HL-60/S4 treated with phorbol 12-myristate 13-acetate at 8.2 ng/mL for 4 days and 3 days (cell line): ENCODE results near the gene CFAP77.
"Not testable (repeated sequence)": the region's sequence is repeated elsewhere in the genome, so short reads cannot be mapped to it uniquely, and the experiment has no call there.

Source experiments
- in situ Hi-C: fragments of 300-500 bp; cut with MboI; formaldehyde crosslinking; loops from 2 replicates; pipeline ENCODE4 v1.15.0; 2022; ENCODE audit warnings: low sequenced_read_pairs

CFAP77 gene

DNA sequence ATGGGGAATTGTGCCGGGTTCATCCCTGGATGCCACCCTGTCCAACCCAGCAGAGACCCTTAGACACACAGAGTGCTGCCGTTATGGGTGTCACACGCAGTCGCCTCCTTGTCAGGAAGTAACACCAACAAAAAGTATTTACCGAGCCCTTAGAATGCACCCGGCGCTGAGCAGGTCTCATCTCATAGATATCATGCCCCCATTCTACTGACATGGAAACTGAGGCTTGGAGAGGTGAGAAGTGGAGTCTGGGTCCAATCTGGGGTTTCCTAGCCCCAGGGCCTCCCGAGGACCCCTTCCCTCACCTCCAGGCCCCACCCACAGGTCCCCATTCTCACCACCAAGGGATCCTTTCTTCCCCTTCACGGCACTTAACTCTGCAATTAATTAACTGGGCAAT, 135.6 kb downstream of the CFAP77 start:
- in situ Hi-C loops, result no loop called here

DNA sequence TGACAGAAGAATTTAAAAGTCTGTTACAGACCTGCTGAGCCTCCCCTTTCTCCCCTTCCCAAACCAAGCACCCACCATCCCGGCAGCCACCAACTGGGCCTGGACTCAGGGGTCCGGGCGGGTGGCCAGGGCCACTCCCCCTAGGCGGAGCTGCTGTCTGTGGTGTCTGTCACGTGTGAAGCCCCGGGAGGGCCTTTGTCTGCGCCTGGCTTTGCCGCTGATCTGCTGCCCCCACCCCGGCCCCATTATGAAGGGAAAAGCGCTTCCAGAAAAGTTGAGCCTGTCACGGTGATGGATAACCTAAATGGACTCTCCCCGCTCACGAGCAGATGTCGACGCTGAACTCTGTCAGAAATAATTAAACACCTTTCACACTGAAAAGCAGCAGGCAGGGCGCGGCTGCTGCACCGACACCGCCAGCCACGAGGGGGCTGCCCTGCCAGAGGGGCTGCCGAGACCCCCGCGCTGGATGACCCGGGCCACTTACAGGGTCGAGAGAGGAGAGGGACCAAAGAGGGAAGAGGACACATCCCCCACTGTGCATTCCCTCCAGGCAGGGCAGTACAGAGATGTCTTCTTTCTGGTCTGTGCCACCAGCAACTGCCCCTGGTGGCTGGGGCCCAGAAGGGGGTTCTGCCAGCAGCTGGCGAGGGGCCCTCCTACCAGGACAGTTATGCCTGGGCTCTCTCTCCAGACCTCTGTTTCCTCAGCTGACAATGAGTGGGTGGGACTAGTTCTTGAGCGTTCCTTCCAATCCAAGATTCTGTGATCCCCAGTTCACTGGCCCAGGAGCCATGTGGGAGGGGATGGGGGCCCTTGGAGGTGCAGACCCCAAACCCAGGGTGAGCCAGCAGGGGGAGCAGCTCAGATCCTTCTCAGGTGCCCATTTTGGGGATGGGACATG, 136.4 kb downstream of the CFAP77 start:
- in situ Hi-C loops, result no loop called here

DNA sequence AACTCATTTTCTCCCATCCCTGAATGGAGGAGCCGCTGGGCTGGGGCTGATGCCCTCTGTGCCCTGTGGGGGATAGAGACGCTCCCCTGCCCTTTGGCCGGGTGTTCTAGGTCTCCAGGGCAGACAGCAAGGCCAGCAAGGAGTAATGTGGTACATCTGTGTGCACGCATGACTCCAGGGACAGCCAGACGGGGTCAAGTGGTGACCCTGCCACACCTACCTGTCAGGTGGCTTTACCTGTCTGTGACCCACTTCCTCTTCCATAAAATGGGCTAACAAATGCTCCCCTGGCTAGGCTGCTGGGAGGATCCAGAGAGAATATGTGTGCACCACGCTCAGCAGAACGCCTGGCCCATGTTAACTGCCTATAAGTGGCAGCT, 137.0 kb downstream of the CFAP77 start:
- in situ Hi-C loops, result no loop called here

DNA sequence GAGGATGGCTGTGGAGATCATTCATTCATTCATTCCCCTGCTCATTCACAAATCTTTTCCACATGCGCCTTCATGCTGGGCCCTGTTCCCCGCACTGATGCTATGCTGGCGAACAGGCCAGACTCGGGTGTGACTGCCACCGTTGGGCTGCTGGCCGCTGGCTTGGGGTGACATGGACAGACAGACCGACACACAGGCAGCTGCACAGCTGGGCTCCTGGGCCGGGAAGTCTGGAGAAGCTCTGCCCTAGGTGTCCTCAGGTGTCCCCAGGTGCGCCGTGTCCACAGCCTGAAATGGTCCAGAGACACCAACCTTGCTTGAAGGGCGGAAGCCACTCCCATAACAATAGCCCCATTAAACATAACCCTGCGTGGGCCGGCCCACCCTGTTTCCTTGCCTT, 137.4 kb downstream of the CFAP77 start:
- in situ Hi-C loops, result no loop called here

DNA sequence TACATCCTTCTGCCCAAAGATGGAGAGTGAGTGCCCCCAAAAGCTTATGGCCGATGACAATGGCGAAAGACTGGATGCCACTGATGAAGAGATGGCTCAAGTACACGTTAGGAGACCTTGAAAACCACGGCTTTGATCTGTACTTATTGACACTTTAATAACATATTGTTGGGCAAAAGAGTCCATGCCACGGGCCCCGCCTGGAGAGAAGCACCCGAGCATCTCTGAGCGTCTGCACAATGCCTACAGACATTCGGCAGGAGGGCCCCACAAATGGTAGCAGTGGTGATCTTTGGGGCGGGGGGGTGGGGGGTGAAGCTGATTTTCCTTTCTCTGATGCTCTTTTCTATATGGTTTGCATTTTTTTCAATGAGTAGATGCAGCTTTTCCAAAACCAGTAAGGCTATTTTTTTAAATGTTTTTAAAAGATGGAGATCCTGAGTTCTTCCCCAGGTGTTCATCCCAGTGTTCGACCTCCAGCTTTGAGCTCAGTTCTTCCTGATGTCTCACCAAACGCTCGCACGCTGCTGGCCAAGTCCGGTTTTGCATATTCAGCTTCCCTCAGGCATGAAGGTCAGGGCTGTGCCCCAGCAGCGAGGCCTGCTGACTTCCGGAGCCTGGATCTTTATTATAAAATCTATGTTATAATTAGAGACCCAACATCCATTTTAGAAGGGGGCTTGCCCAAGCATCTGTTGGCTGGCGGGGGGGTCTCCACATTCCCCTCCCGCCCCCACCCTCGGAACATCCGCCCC, 138.1 kb downstream of the CFAP77 start:
- in situ Hi-C loops, result no loop called here

DNA sequence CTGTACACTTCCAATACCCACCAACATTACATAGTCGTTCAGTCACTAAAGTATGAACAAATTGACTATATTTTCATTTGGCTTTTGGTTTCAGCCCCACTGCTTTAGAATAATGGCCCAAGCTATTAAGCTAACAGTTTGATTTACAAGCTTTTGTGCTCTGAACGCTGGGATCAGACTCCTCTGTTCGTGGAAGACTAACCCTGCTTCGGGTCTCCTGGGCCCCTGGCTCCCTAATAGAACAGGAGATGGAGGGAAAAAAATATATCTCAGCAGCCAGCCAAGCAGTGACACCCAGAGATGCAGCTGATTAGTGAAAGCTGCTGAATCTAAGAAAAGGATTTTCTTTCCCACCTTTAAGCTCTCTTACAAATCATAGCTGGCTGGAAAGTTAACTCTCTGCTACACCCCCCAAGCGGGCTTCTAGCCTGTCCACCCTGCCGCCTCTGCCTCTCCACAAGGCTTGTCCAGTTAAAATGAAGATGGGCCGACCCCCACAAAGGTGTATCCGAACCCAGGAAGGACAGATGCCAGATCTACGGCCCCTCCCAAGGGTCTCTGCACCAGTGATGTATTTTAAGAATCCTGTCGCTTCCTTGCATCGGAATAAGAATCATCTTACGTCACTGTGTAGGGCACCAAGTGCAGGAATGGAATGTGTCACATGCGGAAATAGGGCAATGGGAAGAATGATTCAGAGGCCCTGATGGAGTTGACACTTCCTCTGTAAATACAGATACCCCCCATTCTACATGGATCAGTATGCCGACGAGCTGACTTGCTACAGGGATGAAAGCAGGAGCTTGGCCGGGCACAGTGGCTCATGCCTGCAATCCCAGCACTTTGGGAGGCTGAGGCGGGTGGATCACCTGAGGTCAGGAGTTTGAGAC, 139.0 kb downstream of the CFAP77 start:
- in situ Hi-C loops, result no loop called here

DNA sequence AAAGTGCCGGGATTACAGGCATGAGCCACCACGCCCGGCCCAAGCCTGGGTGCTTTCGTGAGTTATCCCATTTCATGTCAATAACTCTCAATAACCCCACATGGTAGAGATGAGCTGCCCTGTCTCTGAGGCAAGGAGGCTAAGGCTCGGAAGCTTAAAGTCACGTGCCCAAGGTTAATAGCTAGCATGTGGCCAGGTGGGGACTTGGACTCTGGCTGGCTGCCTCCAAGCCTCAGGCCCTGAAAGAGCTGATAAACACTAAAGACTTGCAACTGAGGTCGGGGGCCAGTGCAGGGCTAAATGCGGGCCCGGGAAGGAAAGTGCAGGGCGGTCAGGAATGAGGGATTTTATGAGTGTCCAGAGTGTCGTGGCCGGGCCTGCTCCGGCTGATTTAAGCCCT, 141.5 kb downstream of the CFAP77 start:
- in situ Hi-C loops, result no loop called here

DNA sequence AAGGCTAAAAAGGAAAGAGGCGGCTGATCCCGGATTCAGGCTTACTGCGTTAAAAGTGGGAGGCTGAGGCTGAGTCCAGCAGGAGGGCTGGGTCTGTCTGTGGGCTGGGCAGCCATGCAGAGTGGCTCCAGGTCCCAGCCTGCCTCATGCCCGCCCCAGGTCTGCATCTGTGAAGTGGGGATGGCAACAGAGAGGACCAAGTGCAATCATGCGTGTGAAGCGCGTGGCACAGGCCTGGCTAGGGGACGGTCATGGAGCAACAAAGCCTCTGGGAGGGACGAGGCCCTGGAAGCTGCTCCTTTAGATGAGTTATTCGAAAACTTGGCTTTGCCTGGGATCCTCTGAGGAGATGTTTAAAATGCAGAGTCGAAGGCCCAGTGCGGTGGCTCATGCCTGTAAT, 142.0 kb downstream of the CFAP77 start:
- in situ Hi-C loops, result no loop called here

DNA sequence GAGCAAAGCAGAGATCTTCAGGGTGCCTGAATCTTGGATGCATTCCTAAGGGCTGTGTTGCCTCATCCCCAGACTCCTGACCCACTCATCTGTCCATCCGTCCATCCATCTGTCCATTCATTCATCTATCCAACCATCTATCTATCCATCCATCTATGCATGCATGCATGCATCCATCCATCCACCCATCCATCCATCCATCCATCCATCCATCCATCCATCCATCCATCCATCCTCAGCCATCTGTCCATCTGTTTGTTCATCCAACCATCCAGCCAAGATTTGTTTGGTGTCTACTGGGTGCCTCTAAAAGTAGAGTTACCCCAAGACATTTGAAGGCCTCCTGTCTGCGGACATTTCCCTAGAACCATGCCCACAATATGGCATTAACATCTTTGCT, 144.7 kb downstream of the CFAP77 start:
- in situ Hi-C loops, result no loop called here

DNA sequence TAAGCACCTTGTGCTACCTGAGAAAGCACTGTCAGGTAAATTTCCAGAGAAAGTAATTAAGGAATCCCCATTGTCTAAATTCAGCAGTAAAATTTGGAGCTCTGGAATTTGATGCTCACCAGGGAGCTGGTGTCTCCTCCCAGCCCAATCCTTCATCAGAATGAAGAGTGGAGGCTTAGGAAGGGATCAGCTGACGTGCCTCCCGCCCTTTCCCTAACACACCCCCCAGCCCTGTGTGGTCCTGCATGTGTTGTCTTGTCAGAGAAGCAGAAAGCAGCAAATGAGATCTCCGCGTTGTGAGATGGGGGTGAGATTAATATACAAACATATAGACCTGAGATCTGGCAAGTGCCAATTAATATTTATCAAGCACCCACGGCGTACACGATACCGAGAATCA, 145.5 kb downstream of the CFAP77 start:
- in situ Hi-C loops, result no loop called here

DNA sequence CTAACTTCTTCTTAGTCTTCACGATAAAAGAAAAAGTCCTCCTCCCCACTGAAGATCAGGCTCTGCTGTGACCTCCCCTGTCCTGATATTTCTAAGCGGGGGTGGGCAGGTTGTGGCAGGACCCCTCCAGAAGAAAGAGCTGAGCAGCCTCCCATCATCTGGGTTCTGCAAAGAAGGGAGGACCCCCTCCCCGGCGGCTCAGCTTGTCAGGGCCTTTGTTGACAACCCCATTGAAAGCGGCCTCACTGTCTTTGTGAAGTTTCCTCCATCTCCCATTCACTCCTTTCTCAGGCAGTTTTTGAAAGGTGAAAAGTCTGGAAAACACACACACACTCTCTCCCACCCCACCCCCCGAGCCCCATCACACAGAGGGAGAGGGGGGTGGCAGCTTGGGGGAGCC, 146.2 kb downstream of the CFAP77 start:
- in situ Hi-C loops, result no loop called here

DNA sequence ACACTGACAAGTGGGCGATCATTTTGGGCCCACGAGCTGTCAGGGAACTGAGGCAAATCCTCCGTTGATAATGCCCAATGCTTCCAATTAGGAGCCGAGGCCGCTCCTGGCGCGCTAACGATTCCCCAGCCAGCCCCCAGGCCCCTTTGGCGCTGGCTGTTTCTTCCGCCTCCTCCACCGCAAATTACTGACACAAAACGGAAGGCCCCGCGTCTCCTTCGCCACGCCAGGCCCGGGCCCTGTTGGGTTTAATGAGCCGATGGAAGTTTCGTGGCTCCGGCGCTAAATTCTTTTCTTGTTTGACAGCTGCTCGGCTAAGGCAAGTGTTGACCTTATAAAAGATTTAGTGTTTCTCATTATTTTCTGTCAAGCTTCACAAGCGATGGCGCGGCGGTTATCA, 146.7 kb downstream of the CFAP77 start:
- in situ Hi-C loops, result no loop called here

DNA sequence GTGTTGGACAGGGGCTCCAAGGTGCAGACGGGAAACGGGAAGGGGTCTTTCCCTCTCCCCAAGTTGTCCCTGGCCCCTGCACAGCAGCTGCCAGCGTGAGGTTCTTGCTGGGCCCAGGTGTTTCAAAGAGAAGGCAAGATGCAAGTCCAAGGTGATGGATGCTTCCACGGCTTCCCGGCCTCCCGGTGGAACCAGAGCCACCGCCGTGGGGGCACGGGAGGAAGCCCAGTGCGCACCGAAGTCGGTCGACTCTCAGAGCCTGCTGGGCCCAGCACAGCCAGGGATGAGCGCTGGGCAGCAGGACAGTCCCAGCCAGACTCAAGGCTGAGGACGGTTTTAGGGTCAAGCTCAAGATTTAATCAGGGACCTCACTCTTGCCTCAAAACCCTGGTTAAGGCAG, 147.1 kb downstream of the CFAP77 start:
- in situ Hi-C loops, result no loop called here

DNA sequence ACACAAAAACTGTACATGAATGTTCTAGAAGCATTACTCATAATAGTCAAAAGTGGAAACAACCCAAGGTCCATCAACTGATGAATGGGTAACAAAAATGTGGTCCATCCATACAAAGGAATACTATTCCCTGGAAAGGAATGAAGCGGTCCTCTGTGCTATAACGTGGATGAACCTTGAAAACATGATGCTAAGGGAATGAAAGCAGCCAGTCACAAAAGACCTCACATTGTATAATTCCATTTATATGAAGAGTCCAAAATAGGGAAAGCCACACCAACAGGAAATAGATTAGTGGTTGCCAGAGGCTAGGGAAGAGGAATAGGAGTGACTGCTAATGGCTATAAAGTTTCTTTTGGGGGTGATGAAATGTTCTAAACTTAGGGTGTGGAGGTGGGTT, 149.7 kb downstream of the CFAP77 start:
- in situ Hi-C loops, result no loop called here

DNA sequence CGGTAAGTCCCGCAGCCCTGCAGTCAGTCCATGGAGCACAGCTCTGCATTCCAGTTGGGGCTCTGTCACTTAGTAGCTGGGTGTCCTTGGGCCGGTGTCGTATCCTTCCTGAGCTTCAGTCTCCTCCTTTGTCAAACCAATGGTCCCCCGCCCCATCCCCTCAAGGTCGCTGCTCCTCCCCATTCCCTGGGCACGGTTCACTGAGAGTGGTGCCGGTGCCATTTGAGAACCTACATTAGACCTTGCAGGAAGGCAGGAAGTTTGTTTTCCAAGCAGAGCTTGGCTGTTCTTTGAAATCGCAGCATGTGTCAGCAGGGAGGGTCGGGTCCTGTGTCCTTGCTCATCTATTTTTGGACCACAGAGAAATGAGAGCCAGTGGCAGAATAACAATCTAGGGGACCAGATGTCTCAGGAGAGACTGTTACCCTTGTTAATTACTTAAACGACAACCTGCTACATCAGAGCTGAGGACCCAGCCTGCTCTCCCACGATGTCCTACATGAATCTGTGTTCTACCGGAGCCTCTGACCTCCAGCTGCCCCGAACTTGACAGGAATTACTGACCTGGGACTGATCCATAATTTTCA, 150.7 kb downstream of the CFAP77 start:
- in situ Hi-C loops, result no loop called here

DNA sequence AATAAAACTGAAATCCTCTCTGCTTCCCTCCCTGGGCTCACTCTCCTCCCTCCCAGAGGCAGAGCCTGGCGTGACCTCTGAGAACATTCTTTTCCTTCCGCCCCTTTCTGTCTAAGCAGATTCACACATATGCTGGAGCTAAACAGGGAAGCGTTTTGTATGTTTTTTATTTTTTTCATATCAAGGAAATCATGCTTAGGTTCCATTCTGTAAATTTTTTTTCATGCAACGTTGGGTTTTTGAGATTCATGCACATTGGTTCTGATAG, 152.2 kb downstream of the CFAP77 start:
- in situ Hi-C loops, result no loop called here

DNA sequence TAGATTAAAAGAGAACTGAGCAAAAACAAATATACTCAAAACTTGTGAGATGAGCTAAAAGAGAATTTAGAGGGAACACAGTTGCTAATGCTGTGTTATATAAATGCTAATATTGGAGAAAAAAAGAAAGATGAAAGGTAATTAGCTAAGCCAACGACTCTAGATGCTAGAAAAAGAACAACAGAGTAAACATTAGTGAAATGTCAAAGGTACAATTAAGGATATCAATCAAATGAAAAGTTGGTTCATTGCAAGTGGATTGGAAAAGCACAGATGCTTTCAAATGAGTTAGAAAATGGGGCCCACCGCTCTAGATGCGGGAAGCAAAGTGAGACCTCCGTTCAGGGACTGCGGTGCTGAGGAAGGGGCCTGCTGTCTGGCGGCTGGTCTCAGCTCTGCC, 154.5 kb downstream of the CFAP77 start:
- in situ Hi-C loops, result no loop called here

DNA sequence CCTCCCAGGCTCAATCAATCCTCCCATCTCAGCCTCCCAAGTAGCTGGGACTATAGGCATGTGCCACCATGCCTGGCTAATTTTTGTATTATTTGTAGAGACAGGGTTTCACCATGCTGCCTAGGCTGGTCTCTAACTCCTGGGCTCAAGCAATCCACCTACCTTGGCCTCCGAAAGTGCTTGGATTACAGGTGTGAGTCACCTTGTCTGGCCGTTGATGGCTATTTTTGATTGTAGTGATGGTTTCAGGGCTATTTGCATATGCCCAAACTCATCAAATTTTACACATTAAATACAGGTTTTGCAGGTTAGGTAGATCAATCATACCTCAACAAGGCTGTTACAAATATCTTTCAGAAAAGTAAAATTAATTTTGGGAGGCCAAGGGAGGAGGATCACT, 158.8 kb downstream of the CFAP77 start:
- in situ Hi-C loops, result not testable (repeated sequence)

DNA sequence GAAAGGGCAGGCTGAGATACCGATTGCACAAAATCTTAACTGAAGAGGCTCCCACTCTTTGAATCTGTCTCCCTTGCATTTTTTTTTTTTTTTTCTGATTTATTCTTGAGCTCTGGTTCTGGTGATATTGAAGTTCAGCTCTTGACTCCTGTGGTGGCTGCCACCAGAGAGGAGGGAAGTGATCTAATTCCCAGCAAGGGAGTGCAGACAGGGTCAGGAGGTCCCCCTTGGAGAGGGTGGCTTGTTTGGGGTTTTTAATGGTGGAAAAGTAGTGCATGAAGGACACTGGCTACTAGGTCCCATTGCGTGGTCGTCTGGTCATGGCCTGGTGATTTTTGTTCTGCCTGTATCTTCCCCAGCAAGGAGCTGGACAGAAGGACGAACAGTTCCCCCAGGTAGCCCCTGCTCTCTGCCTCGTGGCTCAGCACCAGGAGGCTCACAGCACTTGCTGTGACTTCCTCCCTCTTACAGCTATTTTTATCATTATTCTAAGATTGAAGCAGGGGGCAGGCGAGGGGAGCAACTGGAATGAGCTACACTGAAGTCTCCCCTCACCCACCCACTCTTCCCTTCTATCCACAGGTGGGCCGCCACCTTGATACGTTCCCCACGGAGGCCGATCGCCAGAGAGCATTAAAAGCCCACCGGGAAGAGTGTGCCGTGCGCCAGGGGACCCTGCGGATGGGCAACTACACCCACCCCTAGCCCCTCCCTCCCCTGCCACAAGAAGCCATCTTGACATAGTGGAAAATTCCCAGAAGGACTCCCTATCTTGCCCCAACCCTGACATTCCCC, 162.0 kb downstream of the CFAP77 start:
- in situ Hi-C loops, result no loop called here

DNA sequence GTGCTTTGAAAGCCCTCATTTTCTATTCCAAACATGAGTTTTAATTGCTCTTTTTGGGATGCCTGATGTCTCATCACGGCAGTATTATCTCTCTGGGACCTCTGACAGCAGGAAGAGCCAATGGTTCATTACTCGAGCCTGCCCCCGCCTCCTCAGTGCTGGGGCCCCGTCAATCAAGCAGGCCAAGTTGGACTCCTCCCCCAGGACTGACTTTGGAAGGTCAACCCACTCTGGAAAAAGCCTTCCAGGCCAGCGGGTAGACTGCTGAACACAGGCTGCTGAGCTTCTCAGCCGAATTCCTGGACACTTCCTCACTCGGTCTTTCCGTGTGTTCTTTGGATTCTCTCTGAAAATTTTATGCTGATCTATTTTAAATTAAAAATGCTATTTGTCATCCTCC, 162.9 kb downstream of the CFAP77 start:
- in situ Hi-C loops, result no loop called here
